WTC11 (cell line): Measurements from ENCODE around the gene SLC22A31. TPM values are rescaled to one million over a fixed set of nuclear protein-coding genes. Genes with fewer than 3 reads are reported as not detected.
A peak's percentile ranks its signal among the peaks of the same experiment; 100 is the strongest.

Source experiments
- AR ChIP-seq: fragments of 250-450 bp; sonication (Bioruptor Pico); IDR thresholded peaks from 2 replicates; pipeline ENCODE4 v1.9.0; 2021; ENCODE audit warnings: mild to moderate bottlenecking
- ATF2 ChIP-seq: sonication (generic); formaldehyde crosslinking; IDR thresholded peaks from 2 replicates; pipeline ENCODE4 v1.8.1; 2022; ENCODE audit warnings: low read depth, missing genetic modification reagents, borderline replicate concordance
- CREB1 ChIP-seq: sonication (generic); formaldehyde crosslinking; IDR thresholded peaks from 2 replicates; pipeline ENCODE4 v1.8.0; 2023; ENCODE audit warnings: mild to moderate bottlenecking, missing genetic modification reagents
- CREM ChIP-seq: sonication (generic); formaldehyde crosslinking; IDR thresholded peaks from 2 replicates; pipeline ENCODE4 v1.8.1; 2022; ENCODE audit warnings: mild to moderate bottlenecking, missing genetic modification reagents, moderate library complexity
- FOXK1 ChIP-seq: sonication (generic); formaldehyde crosslinking; IDR thresholded peaks from 2 replicates; pipeline ENCODE4 v1.8.0; 2022; ENCODE audit warnings: mild to moderate bottlenecking, moderate library complexity, missing genetic modification reagents
- FOXP1 ChIP-seq: sonication (generic); formaldehyde crosslinking; IDR thresholded peaks from 2 replicates; pipeline ENCODE4 v1.8.0; 2022; ENCODE audit warnings: missing genetic modification reagents, mild to moderate bottlenecking, moderate library complexity, borderline replicate concordance
- FOXP4 ChIP-seq: sonication (generic); formaldehyde crosslinking; IDR thresholded peaks from 2 replicates; pipeline ENCODE4 v1.8.0; 2022; ENCODE audit warnings: mild to moderate bottlenecking, missing genetic modification reagents
- GABPB1 ChIP-seq: sonication (generic); formaldehyde crosslinking; IDR thresholded peaks from 2 replicates; pipeline ENCODE4 v1.8.1; 2023; ENCODE audit warnings: mild to moderate bottlenecking, missing genetic modification reagents
- HMGXB4 ChIP-seq: sonication (generic); formaldehyde crosslinking; IDR thresholded peaks from 2 replicates; pipeline ENCODE4 v1.8.1; 2023; ENCODE audit warnings: mild to moderate bottlenecking, moderate library complexity, missing genetic modification reagents
- PREB ChIP-seq: sonication (generic); formaldehyde crosslinking; IDR thresholded peaks from 2 replicates; pipeline ENCODE4 v1.8.1; 2022; ENCODE audit warnings: mild to moderate bottlenecking, missing genetic modification reagents, moderate library complexity, borderline replicate concordance
- RORB ChIP-seq: fragments of 250-450 bp; sonication (Bioruptor Pico); IDR thresholded peaks from 2 replicates; pipeline ENCODE4 v1.9.0; 2021; ENCODE audit warnings: mild to moderate bottlenecking
- TEAD1 ChIP-seq: sonication (generic); formaldehyde crosslinking; IDR thresholded peaks from 2 replicates; pipeline ENCODE4 v1.8.0; 2022; ENCODE audit warnings: mild to moderate bottlenecking, missing genetic modification reagents
- ZNF121 ChIP-seq: sonication (generic); formaldehyde crosslinking; IDR thresholded peaks from 2 replicates; pipeline ENCODE4 v1.8.0; 2023; ENCODE audit warnings: missing genetic modification reagents
- ZNF263 ChIP-seq: sonication (generic); formaldehyde crosslinking; IDR thresholded peaks from 2 replicates; pipeline ENCODE4 v1.8.1; 2022; ENCODE audit warnings: low read depth, mild to moderate bottlenecking, moderate library complexity, missing genetic modification reagents
- total RNA-seq: library from RNA; stranded (reverse); gene quantifications from 3 replicates; pipeline ENCODE4 v1.2.3, GENCODE V29; 2021
- TF ChIP-seq, protein P1 (sequence below): sonication (generic); formaldehyde crosslinking; IDR thresholded peaks from 2 replicates; pipeline ENCODE4 v1.8.1; 2023; ENCODE audit warnings: mild to moderate bottlenecking, missing genetic modification reagents, moderate library complexity
- TF ChIP-seq, protein P2 (sequence below): sonication (generic); formaldehyde crosslinking; IDR thresholded peaks from 2 replicates; pipeline ENCODE4 v1.8.0; 2022; ENCODE audit warnings: missing genetic modification reagents
- TF ChIP-seq, protein P3 (sequence below): sonication (generic); formaldehyde crosslinking; IDR thresholded peaks from 2 replicates; pipeline ENCODE4 v1.8.1; 2023; ENCODE audit warnings: mild to moderate bottlenecking, missing genetic modification reagents
- TF ChIP-seq, protein P4 (sequence below): sonication (generic); formaldehyde crosslinking; IDR thresholded peaks from 2 replicates; pipeline ENCODE4 v1.8.1; 2023; ENCODE audit warnings: mild to moderate bottlenecking, missing genetic modification reagents, moderate library complexity

Gene SLC22A31
- total RNA-seq, 1 experiment from 2014 or later, result 12.1 TPM

DNA sequence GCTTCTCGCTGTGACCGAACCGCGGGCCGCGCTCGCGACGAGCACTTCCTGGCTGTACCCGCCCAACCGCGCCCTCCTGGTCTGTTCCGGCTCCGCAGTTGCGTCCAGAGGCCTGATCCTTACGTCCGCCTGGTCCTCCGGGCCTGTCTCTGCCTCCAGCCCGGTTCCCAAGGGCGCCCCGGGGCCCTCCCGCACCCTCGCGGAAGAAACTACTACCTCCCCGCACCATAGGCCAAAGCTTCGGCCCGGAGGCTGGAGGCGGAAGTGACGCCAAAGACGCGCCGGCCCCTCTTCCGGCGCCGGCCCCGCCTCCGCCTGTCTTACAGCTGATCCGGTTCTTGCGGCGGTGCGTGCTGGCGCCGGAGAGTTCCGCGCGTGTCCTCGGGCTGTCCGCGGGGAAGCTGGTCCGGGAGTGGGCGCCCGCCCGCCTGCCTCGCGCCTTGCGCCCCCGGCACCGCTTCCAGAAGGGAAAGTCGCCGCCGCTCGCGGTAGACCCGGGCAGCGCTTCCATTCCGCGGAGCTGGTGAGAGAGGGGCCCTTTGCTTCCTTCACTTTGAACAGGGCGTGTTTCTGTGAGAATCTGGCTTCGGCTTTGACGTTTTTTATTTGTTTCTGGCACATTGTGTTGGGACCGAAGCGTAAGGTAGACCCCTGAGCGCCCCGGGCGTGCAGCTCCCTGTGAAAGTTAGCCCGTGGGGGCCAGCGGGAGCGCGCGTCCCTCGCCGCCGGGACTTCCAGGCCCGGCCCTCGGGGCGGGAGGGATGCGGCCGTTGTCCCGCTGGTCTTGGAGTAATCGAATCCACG, 17.3 kb upstream of the SLC22A31 start, which contains the start of gene ZNF778 (continued):
- TF ChIP-seq HMGXB4 (CRISPR knock-in tag) (peak; percentile 69; the same call in 1 of the 2 replicates), TEAD1 (CRISPR knock-in tag) (no peak), PREB (CRISPR knock-in tag) (peak; percentile 69; the same call in 1 of the 2 replicates), FOXK1 (CRISPR knock-in tag) (peak; percentile 78; the same call in 1 of the 2 replicates), CREM (CRISPR knock-in tag) (peak; percentile 94), GABPB1 (CRISPR knock-in tag) (peak; percentile 89; the same call in 1 of the 2 replicates), ATF2 (CRISPR knock-in tag) (no peak), FOXP4 (CRISPR knock-in tag) (0 out of 2 replicates have a peak, but pooled peaks have one; percentile 26), ZNF263 (CRISPR knock-in tag) (0 out of 2 replicates have a peak, but pooled peaks have one; percentile 17), ZNF121 (no peak), RORB (CRISPR knock-in tag) (no peak), FOXP1 (0 out of 2 replicates have a peak, but pooled peaks have one; percentile 63), AR (CRISPR knock-in tag) (no peak), CREB1 (CRISPR knock-in tag) (no peak)
- TF ChIP-seq, protein P1, sequence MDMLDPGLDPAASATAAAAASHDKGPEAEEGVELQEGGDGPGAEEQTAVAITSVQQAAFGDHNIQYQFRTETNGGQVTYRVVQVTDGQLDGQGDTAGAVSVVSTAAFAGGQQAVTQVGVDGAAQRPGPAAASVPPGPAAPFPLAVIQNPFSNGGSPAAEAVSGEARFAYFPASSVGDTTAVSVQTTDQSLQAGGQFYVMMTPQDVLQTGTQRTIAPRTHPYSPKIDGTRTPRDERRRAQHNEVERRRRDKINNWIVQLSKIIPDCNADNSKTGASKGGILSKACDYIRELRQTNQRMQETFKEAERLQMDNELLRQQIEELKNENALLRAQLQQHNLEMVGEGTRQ (CRISPR knock-in tag), result no peak
- TF ChIP-seq, protein P2, sequence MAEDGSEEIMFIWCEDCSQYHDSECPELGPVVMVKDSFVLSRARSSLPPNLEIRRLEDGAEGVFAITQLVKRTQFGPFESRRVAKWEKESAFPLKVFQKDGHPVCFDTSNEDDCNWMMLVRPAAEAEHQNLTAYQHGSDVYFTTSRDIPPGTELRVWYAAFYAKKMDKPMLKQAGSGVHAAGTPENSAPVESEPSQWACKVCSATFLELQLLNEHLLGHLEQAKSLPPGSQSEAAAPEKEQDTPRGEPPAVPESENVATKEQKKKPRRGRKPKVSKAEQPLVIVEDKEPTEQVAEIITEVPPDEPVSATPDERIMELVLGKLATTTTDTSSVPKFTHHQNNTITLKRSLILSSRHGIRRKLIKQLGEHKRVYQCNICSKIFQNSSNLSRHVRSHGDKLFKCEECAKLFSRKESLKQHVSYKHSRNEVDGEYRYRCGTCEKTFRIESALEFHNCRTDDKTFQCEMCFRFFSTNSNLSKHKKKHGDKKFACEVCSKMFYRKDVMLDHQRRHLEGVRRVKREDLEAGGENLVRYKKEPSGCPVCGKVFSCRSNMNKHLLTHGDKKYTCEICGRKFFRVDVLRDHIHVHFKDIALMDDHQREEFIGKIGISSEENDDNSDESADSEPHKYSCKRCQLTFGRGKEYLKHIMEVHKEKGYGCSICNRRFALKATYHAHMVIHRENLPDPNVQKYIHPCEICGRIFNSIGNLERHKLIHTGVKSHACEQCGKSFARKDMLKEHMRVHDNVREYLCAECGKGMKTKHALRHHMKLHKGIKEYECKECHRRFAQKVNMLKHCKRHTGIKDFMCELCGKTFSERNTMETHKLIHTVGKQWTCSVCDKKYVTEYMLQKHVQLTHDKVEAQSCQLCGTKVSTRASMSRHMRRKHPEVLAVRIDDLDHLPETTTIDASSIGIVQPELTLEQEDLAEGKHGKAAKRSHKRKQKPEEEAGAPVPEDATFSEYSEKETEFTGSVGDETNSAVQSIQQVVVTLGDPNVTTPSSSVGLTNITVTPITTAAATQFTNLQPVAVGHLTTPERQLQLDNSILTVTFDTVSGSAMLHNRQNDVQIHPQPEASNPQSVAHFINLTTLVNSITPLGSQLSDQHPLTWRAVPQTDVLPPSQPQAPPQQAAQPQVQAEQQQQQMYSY (CRISPR knock-in tag), result 0 out of 2 replicates have a peak, but pooled peaks have one; percentile 19
- TF ChIP-seq, protein P3, sequence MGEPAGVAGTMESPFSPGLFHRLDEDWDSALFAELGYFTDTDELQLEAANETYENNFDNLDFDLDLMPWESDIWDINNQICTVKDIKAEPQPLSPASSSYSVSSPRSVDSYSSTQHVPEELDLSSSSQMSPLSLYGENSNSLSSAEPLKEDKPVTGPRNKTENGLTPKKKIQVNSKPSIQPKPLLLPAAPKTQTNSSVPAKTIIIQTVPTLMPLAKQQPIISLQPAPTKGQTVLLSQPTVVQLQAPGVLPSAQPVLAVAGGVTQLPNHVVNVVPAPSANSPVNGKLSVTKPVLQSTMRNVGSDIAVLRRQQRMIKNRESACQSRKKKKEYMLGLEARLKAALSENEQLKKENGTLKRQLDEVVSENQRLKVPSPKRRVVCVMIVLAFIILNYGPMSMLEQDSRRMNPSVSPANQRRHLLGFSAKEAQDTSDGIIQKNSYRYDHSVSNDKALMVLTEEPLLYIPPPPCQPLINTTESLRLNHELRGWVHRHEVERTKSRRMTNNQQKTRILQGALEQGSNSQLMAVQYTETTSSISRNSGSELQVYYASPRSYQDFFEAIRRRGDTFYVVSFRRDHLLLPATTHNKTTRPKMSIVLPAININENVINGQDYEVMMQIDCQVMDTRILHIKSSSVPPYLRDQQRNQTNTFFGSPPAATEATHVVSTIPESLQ (CRISPR knock-in tag), result 0 out of 2 replicates have a peak, but pooled peaks have one; percentile 74
- TF ChIP-seq, protein P4, sequence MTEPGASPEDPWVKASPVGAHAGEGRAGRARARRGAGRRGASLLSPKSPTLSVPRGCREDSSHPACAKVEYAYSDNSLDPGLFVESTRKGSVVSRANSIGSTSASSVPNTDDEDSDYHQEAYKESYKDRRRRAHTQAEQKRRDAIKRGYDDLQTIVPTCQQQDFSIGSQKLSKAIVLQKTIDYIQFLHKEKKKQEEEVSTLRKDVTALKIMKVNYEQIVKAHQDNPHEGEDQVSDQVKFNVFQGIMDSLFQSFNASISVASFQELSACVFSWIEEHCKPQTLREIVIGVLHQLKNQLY (CRISPR knock-in tag), result no peak
